NB4 (cell line): ENCODE measurements around the gene CIITA.

Experiments used
- DNase-seq: peaks from one replicate; pipeline ENCODE4 v3.0.0; 2010; ENCODE audit warnings: low read depth
- H3K4me3 ChIP-seq: one replicate; pipeline ENCODE4 v1.5.1; 2011; ENCODE audit warnings: mild to moderate bottlenecking, low read depth, low read length, moderate library complexity
- CTCF ChIP-seq: IDR thresholded peaks from one replicate; pipeline ENCODE4 v1.5.1; 2012; ENCODE audit warnings: low read depth, low read length
- MYC ChIP-seq: IDR thresholded peaks from 2 replicates; pipeline ENCODE4 v1.6.1; 2011; ENCODE audit warnings: low read depth, low read length
- POLR2A ChIP-seq: IDR thresholded peaks from 2 replicates; pipeline ENCODE4 v1.6.1; 2011; ENCODE audit warnings: mild to moderate bottlenecking; ENCODE audit not compliant: insufficient read length; ENCODE audit errors: extremely low read depth
- TF ChIP-seq, protein P1 (sequence below): IDR thresholded peaks from 2 replicates; pipeline ENCODE4 v1.6.1; 2011; ENCODE audit warnings: low read depth, low read length

CIITA gene

GRCh38 chr16:10943064-10943353 lies 66.0 kb downstream of the CIITA start:
- H3K4me3 ChIP-seq, result no peak overlapping the region
- TF ChIP-seq CTCF (no peak), MYC (no peak), POLR2A (no peak)
- TF ChIP-seq, protein P1, sequence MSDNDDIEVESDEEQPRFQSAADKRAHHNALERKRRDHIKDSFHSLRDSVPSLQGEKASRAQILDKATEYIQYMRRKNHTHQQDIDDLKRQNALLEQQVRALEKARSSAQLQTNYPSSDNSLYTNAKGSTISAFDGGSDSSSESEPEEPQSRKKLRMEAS, result no peak
- DNase-seq, result no peak

DNA sequence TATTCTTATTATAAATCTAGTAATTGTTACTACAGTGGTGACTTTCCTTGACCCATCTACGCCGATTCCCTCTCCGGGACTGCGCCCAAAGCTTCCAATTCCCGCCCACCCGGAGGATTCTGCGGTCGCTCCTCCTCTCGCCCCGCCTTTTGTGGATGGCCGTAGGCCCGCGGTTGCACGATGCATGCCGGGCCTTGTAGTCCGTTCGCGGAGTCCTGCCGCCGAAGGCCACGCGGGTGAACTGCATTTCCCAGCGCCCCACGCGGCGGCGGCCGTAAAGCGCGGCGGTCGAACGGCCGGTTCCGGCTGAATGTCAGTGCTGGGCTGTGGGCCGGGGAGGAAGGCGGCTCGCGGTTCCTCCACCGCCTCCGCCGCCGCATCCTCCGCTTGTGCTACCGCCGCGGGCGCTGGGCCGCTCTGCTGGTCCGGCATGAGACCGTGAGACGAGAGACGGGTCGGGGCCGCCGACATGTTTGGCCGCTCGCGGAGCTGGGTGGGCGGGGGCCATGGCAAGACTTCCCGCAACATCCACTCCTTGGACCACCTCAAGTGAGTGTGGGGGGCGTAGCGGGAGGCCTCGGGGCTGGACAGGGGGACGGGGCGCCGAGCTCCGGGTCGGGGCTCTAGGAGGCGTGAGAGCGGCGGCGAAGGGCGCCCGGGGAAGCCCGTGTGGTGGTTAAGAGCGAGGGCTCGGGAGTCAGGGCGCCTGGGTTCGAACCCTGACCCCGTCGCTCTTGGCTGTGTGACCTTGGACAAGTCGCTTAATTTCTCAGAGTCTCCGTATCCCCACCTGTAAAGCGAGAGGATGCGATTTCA lies 67.5 kb downstream of the CIITA start, which contains the start of gene CLEC16A:
TSS of gene CLEC16A (plus strand) at position 316 of the 816 bp plus-strand sequence. CDS start at position 470, 154 bp downstream.
- peak; percentile 96 for DNase-seq
- no peak; the same call in 1 of the 2 replicates for TF ChIP-seq MYC
- no peak for TF ChIP-seq CTCF
- TF ChIP-seq POLR2A, result no peak
- TF ChIP-seq, protein P1, result peak; percentile 67
- H3K4me3 ChIP-seq, result peak within 1 kb of the TSS; percentile 65

DNA sequence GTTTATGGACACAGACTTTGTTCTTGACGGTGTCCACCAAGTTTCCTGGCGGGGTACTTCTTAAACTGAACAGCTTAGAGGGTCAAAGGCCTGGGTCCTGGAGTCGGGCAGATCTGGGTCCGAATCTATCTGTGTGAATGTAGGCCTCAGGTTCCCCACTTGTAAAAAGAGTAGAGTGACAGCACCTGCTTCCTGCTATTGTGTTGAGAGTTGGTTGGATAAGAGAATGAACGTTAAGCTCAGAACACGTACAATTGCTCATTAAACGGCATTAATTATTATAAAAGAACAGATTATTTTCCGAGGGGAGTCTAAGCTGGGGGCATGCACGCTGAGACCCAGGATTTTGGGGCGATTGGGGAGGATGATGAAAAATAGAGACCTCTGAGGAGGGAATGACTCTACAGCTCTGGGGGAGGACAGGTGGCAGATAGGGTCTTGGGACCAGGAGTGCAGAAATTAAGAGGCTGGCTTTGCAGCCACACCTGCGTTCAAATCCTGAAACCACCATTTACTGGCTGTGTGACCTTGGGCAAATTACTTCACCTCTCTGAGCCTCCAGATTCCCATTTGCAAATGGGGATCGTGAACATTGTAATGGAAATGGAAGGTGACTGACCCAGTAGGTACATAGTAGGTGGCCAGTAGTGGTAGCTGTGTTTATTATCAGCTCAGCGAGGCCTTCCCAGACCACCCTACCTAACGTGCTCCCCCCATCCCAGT lies 68.2 kb downstream of the CIITA start:
- TF ChIP-seq MYC, result no peak
- TF ChIP-seq CTCF, result no peak
- TF ChIP-seq, protein P1, result no peak
- TF ChIP-seq POLR2A, result no peak
- no peak for DNase-seq
- peak overlapping the region; percentile 65 for H3K4me3 ChIP-seq

DNA sequence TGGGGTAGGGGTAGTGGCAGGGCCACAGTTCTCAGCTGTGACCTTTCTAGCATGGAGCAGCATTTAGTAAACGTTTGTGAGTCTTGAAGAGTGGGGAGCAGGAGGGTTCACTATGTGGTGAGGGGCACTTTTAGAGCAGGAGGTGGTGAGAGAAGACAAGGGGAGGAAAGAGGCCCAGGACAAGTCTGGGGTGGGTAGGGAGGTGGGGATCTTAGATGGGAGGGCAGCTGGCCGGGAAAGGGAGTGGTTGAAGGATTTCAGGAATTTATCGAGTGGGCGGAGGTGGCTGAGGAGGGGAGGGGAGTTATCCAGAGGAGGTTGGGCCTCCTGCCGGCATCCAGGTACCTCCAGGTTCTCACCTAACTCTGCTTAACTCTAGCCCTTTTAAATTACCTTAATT lies 69.3 kb downstream of the CIITA start:
- no peak overlapping the region for H3K4me3 ChIP-seq
- TF ChIP-seq, protein P1, result no peak
- TF ChIP-seq CTCF (no peak), MYC (no peak), POLR2A (no peak)
- no peak for DNase-seq

DNA sequence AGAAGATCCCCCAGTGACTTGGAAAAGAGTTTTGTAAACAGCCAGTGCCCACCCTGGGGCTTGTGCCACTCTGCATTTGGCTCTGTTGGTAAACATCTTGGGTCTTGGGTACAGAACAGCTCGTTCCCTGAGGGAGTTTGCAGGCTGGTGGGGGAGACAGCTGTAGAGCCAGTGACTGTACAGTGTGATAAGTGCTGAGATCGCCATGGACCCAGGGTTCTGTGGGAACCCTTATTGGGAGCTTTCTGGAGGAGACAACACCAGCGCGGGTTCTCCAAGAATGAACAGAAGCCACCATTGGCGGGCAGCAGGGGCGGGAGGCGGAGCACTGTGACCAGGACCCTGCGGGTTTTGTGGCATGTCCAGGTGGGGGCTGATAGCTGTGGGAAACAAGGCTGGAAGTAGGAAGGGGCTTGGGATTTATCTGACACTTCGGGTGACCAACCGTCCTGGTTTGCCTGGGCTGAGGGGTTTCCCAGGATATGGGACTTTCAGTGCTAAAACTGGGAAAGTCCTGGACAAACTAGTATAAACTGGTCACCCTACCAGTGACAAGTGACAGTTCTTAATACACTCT lies 70.3 kb downstream of the CIITA start:
- TF ChIP-seq, protein P1, result no peak
- no peak for TF ChIP-seq MYC
- no peak for TF ChIP-seq POLR2A
- no peak for TF ChIP-seq CTCF
- no peak overlapping the region for H3K4me3 ChIP-seq
- no peak for DNase-seq
